ENCODE data around the gene PXYLP1.

- TF ChIP-seq CTCF (IDR thresholded peaks at IDR 0.05) (peak in 1 of 6 experiments; percentile 15), POLR2A (IDR thresholded peaks at IDR 0.05) (no peak)
Observed at GRCh38 chr3:141305436-141305835, 73.8 kb downstream of the PXYLP1 start.

Data from Peyer's patch (tissue), 4 donors.